Neural progenitor cell (in vitro differentiated cells): Measurements from ENCODE around the gene TMEM87A. TPM values are rescaled to one million over a fixed set of nuclear protein-coding genes. Genes with fewer than 3 reads are reported as not detected.

Source experiments
- DNase-seq: peaks from one replicate; pipeline ENCODE4 v3.0.0-alpha.2; 2016; ENCODE audit warnings: low spot score
- H2AFZ ChIP-seq: fragments of 200-600 bp; sonication (generic); replicated peaks from 2 replicates; pipeline ENCODE4 v1.6.1; 2016; ENCODE audit warnings: antibody characterized with exemption
- H3F3A ChIP-seq: fragments of 200-600 bp; sonication (generic); 2 replicates; pipeline ENCODE4 v1.6.1; 2016; ENCODE audit warnings: antibody characterized with exemption, low read depth
- H3K27ac ChIP-seq: fragments of 200-600 bp; sonication (generic); 2 replicates; pipeline ENCODE4 v1.5.1; 2016; ENCODE audit warnings: mild to moderate bottlenecking
- H3K27me3 ChIP-seq: fragments of 200-600 bp; sonication (generic); 2 replicates; pipeline ENCODE4 v1.6.1; 2016; ENCODE audit warnings: mild to moderate bottlenecking, moderate library complexity
- H3K36me3 ChIP-seq: fragments of 200-600 bp; sonication (generic); 2 replicates; pipeline ENCODE4 v1.5.1; 2016
- H3K4me1 ChIP-seq: fragments of 200-600 bp; sonication (generic); 2 replicates; pipeline ENCODE4 v1.6.1; 2016; ENCODE audit warnings: mixed run types
- H3K4me2 ChIP-seq: fragments of 200-600 bp; sonication (generic); 2 replicates; pipeline ENCODE4 v1.6.1; 2016
- H3K4me3 ChIP-seq: fragments of 200-600 bp; sonication (generic); 2 replicates; pipeline ENCODE4 v1.5.1; 2016
- H3K79me2 ChIP-seq: fragments of 200-600 bp; sonication (generic); 2 replicates; pipeline ENCODE4 v1.6.1; 2016; ENCODE audit warnings: low read depth
- H3K9ac ChIP-seq: fragments of 200-600 bp; sonication (generic); 2 replicates; pipeline ENCODE4 v1.6.1; 2016
- H3K9me3 ChIP-seq: fragments of 200-600 bp; sonication (generic); 2 replicates; pipeline ENCODE4 v1.5.1; 2016; ENCODE audit warnings: low read depth
- H4K20me1 ChIP-seq: fragments of 200-600 bp; sonication (generic); 2 replicates; pipeline ENCODE4 v1.6.1; 2016; ENCODE audit warnings: low read depth
- H3K27ac Mint-ChIP-seq: 3 replicates; pipeline ENCODE4 v1.8.0; 2021; ENCODE audit warnings: mixed read lengths
- H3K27me3 Mint-ChIP-seq: 2 replicates; pipeline ENCODE4 v1.8.0; 2022; ENCODE audit warnings: low read depth, mild to moderate bottlenecking, inconsistent platforms, moderate library complexity, mixed read lengths; ENCODE audit not compliant: insufficient read depth
- H3K36me3 Mint-ChIP-seq: 3 replicates; pipeline ENCODE4 v1.8.0; 2021; ENCODE audit warnings: mixed read lengths
- H3K4me1 Mint-ChIP-seq: 3 replicates; pipeline ENCODE4 v1.8.0; 2021; ENCODE audit warnings: mixed read lengths
- H3K4me3 Mint-ChIP-seq: 3 replicates; pipeline ENCODE4 v1.8.0; 2021; ENCODE audit warnings: mild to moderate bottlenecking, moderate library complexity, mixed read lengths
- H3K9me3 Mint-ChIP-seq: 3 replicates; pipeline ENCODE4 v1.8.0; 2020; ENCODE audit warnings: mixed read lengths
- CTCF ChIP-seq: fragments of 200-600 bp; sonication (generic); IDR thresholded peaks from 2 replicates; pipeline ENCODE4 v1.5.1; 2017; ENCODE audit warnings: antibody characterized with exemption, mild to moderate bottlenecking
- EZH2 ChIP-seq: fragments of 200-600 bp; sonication (generic); IDR thresholded peaks from 2 replicates; pipeline ENCODE4 v1.6.1; 2017; ENCODE audit warnings: antibody characterized with exemption, mild to moderate bottlenecking, moderate library complexity
- EZH2phosphoT487 ChIP-seq: fragments of 200-600 bp; sonication (generic); IDR thresholded peaks from 2 replicates; pipeline ENCODE4 v1.6.1; 2017; ENCODE audit warnings: antibody characterized with exemption
- total RNA-seq: library from RNA; depleted of rRNA; stranded (reverse); fragments of >200 nt; gene quantifications from 2 replicates; pipeline ENCODE4 v1.2.3, GENCODE V29; 2015; ENCODE audit warnings: low replicate concordance

Gene TMEM87A
- total RNA-seq, 1 donor from 2014 or later, result 47.0 TPM

DNA sequence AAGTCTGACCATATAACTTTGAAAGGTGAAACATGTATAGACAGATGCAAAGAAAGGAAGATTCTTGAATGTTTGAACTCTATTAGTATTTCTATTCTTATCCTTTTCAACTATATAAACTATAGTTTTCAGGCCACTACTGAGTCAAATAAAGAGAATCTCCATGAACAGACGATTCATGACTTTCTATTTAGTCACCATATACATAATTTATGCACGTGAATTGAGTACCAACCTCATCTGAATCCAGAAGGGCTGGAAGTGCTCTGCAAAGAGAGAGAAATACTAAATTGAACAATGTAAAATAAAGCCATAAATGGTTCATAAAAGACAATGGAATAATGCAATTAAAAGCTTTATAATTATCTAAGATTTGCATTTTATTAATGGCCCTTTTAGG is 55.7 kb downstream of the TMEM87A start:
- peaks cover 14% of the 10 kb centered on the region for H3K36me3 Mint-ChIP-seq
- DNase-seq, result no peak
- TF ChIP-seq EZH2, result no peak
- TF ChIP-seq EZH2phosphoT487, result no peak
- TF ChIP-seq CTCF, result no peak
- Histone ChIP-seq H3K4me1 (no peaks in the 10 kb centered on the region), H3K4me3 (no peak overlapping the region), H3K4me2 (no peak overlapping the region), H3F3A (no peaks in the 10 kb centered on the region), H4K20me1 (no peaks in the 10 kb centered on the region), H2AFZ (no peak overlapping the region), H3K79me2 (no peaks in the 10 kb centered on the region), H3K9ac (no peak overlapping the region), H3K27me3 (no peaks in the 10 kb centered on the region), H3K36me3 (peaks cover 6% of the 10 kb centered on the region), H3K27ac (no peak overlapping the region), H3K9me3 (no peaks in the 10 kb centered on the region)
- H3K4me3 Mint-ChIP-seq, result no peak overlapping the region
- H3K4me1 Mint-ChIP-seq, result no peaks in the 10 kb centered on the region
- no peak overlapping the region for H3K27ac Mint-ChIP-seq
- H3K27me3 Mint-ChIP-seq, result no peaks in the 10 kb centered on the region
- no peaks in the 10 kb centered on the region for H3K9me3 Mint-ChIP-seq

- H2AFZ ChIP-seq, result no peak overlapping the region
- TF ChIP-seq EZH2phosphoT487 (no peak), CTCF (no peak), EZH2 (no peak)
- H3K36me3 ChIP-seq, result peaks cover 19% of the 10 kb centered on the region
- DNase-seq, result no peak
- H3K79me2 ChIP-seq, result no peaks in the 10 kb centered on the region
- H3K36me3 Mint-ChIP-seq, result peaks cover 18% of the 10 kb centered on the region
- no peak overlapping the region for H3K4me2 ChIP-seq
- no peaks in the 10 kb centered on the region for H3K4me1 Mint-ChIP-seq
- no peaks in the 10 kb centered on the region for H4K20me1 ChIP-seq
- no peaks in the 10 kb centered on the region for H3F3A ChIP-seq
- no peak overlapping the region for H3K27ac ChIP-seq
- no peak overlapping the region for H3K4me3 ChIP-seq
- no peak overlapping the region for H3K9ac ChIP-seq
- no peaks in the 10 kb centered on the region for H3K4me1 ChIP-seq
- no peaks in the 10 kb centered on the region for H3K9me3 Mint-ChIP-seq
- H3K27me3 Mint-ChIP-seq, result no peaks in the 10 kb centered on the region
- H3K27me3 ChIP-seq, result no peaks in the 10 kb centered on the region
- H3K4me3 Mint-ChIP-seq, result no peak overlapping the region
- no peak overlapping the region for H3K27ac Mint-ChIP-seq
- H3K9me3 ChIP-seq, result no peaks in the 10 kb centered on the region
Observed at GRCh38 chr15:42215913-42216829, 57.1 kb downstream of the TMEM87A start.

GRCh38 chr15:42214600-42214999 is 58.6 kb downstream of the TMEM87A start:
- Histone ChIP-seq H3K9ac (no peak overlapping the region), H3K79me2 (no peaks in the 10 kb centered on the region), H3K9me3 (no peaks in the 10 kb centered on the region), H2AFZ (no peak overlapping the region), H3K4me1 (no peaks in the 10 kb centered on the region), H3K27ac (no peak overlapping the region), H3F3A (peaks cover 11% of the 10 kb centered on the region), H3K36me3 (peaks cover 24% of the 10 kb centered on the region), H3K4me3 (no peak overlapping the region), H3K27me3 (no peaks in the 10 kb centered on the region), H4K20me1 (no peaks in the 10 kb centered on the region), H3K4me2 (no peak overlapping the region)
- H3K9me3 Mint-ChIP-seq, result no peaks in the 10 kb centered on the region
- TF ChIP-seq CTCF, result no peak
- no peak for TF ChIP-seq EZH2phosphoT487
- no peak for TF ChIP-seq EZH2
- H3K36me3 Mint-ChIP-seq, result peaks cover 20% of the 10 kb centered on the region
- H3K27me3 Mint-ChIP-seq, result no peaks in the 10 kb centered on the region
- no peak for DNase-seq
- H3K4me1 Mint-ChIP-seq, result no peaks in the 10 kb centered on the region
- no peak overlapping the region for H3K4me3 Mint-ChIP-seq
- peak overlapping the region; percentile 38 for H3K27ac Mint-ChIP-seq
